ENCODE results near the gene PTPRJ. TPM values are rescaled to one million over a fixed set of nuclear protein-coding genes. Genes with fewer than 3 reads are reported as not detected.

The PTPRJ gene
- total RNA-seq, 1 donor, result 6.6 TPM

DNA sequence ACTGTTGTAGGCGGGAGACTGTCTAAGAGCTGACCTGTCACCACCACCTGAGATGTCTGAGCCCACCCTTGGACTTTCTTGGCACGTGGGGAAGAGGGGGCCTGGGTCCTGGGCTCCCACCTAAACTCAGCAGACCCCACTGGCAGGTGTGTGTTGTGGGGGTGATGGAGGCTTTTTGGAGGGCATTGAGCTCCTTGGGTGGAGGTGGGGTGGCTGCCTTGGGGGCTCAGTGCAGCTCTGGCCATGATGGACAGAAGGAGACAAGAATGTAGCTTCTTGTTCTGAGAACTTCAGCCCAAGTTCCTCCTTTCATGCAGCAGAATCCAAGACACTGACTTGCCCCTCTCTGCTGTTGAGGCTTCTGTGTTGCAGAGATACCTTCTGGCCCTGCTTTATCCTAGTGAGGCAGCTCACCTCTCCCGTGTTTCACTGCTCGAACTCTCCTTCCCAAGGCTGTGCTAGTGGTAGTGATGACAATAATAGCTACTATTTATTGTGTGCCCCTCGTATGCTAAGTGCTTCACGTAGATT lies 119.6 kb downstream of the PTPRJ start:
- TF ChIP-seq, protein P1, sequence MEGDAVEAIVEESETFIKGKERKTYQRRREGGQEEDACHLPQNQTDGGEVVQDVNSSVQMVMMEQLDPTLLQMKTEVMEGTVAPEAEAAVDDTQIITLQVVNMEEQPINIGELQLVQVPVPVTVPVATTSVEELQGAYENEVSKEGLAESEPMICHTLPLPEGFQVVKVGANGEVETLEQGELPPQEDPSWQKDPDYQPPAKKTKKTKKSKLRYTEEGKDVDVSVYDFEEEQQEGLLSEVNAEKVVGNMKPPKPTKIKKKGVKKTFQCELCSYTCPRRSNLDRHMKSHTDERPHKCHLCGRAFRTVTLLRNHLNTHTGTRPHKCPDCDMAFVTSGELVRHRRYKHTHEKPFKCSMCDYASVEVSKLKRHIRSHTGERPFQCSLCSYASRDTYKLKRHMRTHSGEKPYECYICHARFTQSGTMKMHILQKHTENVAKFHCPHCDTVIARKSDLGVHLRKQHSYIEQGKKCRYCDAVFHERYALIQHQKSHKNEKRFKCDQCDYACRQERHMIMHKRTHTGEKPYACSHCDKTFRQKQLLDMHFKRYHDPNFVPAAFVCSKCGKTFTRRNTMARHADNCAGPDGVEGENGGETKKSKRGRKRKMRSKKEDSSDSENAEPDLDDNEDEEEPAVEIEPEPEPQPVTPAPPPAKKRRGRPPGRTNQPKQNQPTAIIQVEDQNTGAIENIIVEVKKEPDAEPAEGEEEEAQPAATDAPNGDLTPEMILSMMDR (IDR thresholded peaks at IDR 0.05; ENCODE audit: insufficient read depth, low read length), result no peak
- no peak for DNase-seq (ENCODE audit: low read depth)
- no peak overlapping the region for H3K4me3 ChIP-seq (ENCODE audit: low read depth, low read length)

DNA sequence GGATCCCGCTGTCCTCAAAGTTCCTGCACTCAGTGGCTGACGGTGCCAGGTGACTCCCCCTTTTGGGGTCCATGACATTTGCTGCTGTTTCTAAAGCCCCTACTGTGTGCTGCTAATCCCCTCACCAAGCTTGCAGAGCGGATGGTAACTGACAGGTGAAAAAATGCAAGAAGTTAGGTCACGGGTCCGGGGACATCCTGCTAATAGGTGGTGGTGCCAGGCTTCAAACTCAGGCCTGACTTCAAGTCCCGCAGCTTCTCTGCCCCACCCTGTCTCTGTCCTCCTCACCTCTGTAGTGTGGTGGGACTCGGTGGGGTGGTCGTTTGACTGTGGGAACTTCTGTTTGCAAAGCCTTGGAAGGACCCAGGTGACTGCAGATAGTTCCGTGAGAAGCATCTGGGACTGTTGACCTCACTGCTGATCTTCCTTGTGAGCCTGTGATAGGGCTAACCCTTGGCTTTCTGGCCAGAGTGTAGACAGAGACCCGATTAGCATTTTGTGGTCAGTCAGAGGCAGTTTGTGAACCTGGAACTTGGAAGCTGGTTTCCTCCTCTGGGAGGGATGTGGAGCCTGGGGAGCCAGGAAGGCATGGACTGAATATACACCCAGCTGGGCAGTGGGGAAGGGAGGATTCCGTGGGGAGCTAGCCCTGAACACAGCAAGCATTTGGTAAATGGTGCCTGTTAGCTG lies 120.8 kb downstream of the PTPRJ start:
- TF ChIP-seq, protein P1 (IDR thresholded peaks at IDR 0.05; ENCODE audit: insufficient read depth, low read length), result no peak
- H3K4me3 ChIP-seq (ENCODE audit: low read depth, low read length), result no peak overlapping the region
- no peak for DNase-seq (ENCODE audit: low read depth)

DNA sequence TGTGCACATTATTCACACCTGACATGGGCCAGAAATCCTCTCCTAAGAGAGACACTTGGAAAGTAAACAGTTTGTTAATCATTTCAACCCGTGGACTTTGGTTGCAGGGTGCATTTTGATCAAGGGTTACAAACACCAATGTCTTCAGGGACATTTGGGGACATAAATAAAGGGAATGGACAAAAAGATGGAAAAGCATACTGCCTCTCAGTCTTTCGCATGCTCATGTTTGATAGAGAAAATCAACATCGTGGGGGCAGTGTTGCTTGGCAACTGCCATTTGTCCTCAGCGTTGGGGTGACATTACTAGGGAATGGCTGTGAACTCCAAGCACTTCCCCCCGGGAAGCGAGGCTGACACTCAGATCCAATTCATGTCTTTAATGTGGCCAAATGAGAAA lies 121.6 kb downstream of the PTPRJ start:
- DNase-seq (ENCODE audit: low read depth), result no peak
- TF ChIP-seq, protein P1 (IDR thresholded peaks at IDR 0.05; ENCODE audit: insufficient read depth, low read length), result no peak
- no peak overlapping the region for H3K4me3 ChIP-seq (ENCODE audit: low read depth, low read length)

DNA sequence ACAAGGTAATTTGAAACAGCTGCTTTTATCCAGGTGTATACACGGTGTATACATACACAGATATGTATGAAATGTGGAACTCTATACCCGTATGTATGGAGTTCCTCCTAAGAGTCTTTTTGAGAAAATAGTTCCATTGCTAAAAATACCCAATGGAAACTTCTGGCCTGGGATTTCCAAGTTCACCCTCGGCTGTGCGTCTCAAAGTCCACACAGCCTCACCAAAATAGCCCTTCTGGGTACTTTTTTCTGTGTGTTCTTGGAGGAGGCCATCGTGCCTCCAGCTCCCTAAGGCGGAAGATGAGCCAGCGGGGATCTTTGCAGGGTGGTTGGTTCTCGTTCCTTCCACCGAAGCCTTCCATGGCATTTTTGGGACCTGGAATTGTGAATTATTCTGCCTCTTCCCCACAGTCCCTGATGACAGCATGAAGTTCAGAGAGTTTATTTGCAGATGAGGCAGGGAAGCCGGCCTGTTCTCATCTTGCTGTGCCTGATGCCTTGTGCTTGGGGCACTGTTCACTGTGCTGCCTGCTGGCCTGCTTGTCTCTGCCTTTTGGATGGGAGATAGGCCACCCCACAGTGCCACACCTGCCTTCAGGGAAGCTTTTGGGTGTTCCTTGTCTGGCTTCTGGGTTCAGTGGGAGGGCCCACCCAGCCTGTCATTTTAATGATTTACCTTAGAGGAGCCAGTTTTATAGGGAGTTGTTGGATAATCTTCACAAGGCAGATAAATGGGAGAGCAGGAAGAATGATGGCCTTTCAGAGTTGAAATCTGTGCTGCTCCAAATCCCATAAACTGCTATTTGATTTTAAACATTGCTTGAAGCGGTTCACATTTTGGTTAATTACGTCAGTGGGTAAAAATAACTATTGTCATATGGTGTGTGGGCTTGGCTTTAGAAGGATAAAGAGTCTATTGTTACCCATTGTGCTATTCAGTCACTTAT lies 123.5 kb downstream of the PTPRJ start:
- H3K4me3 ChIP-seq (ENCODE audit: low read depth, low read length), result no peak overlapping the region
- TF ChIP-seq, protein P1 (IDR thresholded peaks at IDR 0.05; ENCODE audit: insufficient read depth, low read length), result no peak
- no peak for DNase-seq (ENCODE audit: low read depth)

DNA sequence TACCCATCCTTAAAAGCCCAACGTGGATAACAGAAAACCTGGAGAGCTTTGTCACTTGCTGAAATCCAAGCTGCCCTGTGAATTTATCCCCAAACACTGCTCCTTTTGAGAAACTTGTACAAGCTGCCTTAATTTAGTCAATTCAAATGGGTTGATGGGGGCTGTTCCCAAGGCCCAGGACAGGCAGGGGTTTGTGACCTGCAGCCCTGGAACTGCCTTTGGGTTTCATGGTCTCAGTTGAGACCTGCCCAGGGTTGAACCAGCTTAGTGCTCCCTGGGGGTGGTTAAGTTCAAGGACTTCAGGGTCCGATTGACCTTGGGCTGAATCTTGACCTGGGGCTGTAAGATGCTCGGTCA lies 124.2 kb downstream of the PTPRJ start:
- H3K4me3 ChIP-seq (ENCODE audit: low read depth, low read length), result no peak overlapping the region
- TF ChIP-seq, protein P1 (IDR thresholded peaks at IDR 0.05; ENCODE audit: insufficient read depth, low read length), result no peak

DNA sequence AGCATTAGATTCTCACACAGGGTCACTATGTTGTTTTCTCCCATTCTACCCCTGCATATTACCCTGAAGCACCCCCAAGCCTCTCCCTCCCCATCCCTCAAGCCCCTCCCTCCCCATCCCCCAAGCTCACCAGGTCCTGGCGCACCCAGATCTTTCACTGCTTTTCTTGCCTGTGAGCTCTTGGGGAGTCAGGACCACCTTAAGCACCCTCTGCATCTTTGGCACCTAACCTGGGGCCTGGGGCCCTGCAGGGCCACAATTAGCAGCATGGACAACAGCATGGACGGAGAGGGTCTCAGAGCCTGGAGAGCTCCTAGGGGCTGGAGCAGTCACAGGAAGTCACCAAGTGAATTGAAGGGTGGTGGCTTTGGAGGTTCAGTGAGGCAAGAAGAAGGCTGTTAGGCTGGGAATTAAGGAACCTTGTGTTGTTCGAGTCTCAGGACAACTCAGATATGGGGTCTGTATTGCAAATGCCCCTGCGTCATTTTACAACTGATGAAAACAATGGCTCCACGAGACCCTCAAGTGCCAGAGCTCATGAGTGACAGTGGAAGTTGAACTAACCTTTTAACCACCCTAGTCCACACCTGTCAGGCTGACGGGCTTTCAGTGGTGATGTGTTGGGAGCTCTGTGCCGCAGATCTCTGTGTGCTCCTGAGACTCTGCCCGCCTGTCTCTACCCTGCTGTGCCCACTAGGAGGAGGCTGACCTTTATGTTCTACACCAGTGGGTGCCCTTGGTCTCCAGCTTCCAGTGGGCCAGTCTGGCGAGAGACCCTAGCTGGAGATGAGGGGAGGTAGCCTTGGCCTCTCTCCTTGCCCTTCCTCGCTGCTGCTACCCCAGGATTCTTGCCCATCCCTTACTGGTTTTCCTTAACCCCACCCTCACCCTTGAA lies 125.0 kb downstream of the PTPRJ start:
- TF ChIP-seq, protein P1 (IDR thresholded peaks at IDR 0.05; ENCODE audit: insufficient read depth, low read length), result no peak
- no peak for DNase-seq (ENCODE audit: low read depth)

More for the DNA sequence above, 124.2 kb downstream of the PTPRJ start:
- no peak for DNase-seq (ENCODE audit: low read depth)

More for the DNA sequence above, 125.0 kb downstream of the PTPRJ start:
- no peak overlapping the region for H3K4me3 ChIP-seq (ENCODE audit: low read depth, low read length)

Data from fibroblast of the aortic adventitia (primary cell).